K562 (cell line): ENCODE data around the gene SPRING1. TPM values are rescaled to one million over a fixed set of nuclear protein-coding genes. Genes with fewer than 3 reads are reported as not detected.

Experiments
- AFF4 ChIP-seq: sonication (generic); formaldehyde crosslinking; IDR thresholded peaks from 2 replicates; pipeline ENCODE4 v1.8.0; 2023; ENCODE audit warnings: mild to moderate bottlenecking, missing genetic modification reagents
- CHD1 ChIP-seq: fragments of 200-600 bp; sonication (generic); IDR thresholded peaks from one replicate; pipeline ENCODE4 v1.6.1; 2012; ENCODE audit warnings: mild to moderate bottlenecking, moderate library complexity, low read length, inconsistent platforms
- CREB3 ChIP-seq: fragments of 450-650 bp; conservative IDR thresholded peaks from 2 replicates; pipeline ENCODE4 v1.6.1; 2016; ENCODE audit warnings: missing genetic modification characterization, low read depth, mild to moderate bottlenecking, missing compliant biosample characterization, moderate library complexity
- CTBP1 ChIP-seq: fragments of 450-650 bp; IDR thresholded peaks from 2 replicates; pipeline ENCODE4 v1.6.1; 2016; ENCODE audit warnings: borderline replicate concordance
- ETS2 ChIP-seq: IDR thresholded peaks from 2 replicates; pipeline ENCODE4 v1.6.1; 2016; ENCODE audit warnings: borderline replicate concordance, missing genetic modification characterization, mild to moderate bottlenecking, moderate library complexity, missing compliant biosample characterization; ENCODE audit not compliant: poor library complexity, severe bottlenecking
- HDGF ChIP-seq: fragments of 450-650 bp; IDR thresholded peaks from 2 replicates; pipeline ENCODE4 v1.6.1; 2016
- HIVEP1 ChIP-seq: fragments of 250-450 bp; sonication (Bioruptor Pico); IDR thresholded peaks from 2 replicates; pipeline ENCODE4 v1.4.0; 2020; ENCODE audit warnings: mild to moderate bottlenecking
- MAFG ChIP-seq: fragments of 450-650 bp; conservative IDR thresholded peaks from 2 replicates; pipeline ENCODE4 v1.6.1; 2016; ENCODE audit warnings: missing genetic modification characterization, missing compliant biosample characterization
- NR1H2 ChIP-seq: sonication (generic); formaldehyde crosslinking; IDR thresholded peaks from 2 replicates; pipeline ENCODE4 v1.4.0; 2020; ENCODE audit warnings: mild to moderate bottlenecking, missing genetic modification reagents
- SMAD4 ChIP-seq: fragments of 250-450 bp; sonication (Bioruptor Pico); conservative IDR thresholded peaks from 2 replicates; pipeline ENCODE4 v1.8.0; 2021; ENCODE audit warnings: inconsistent platforms, mild to moderate bottlenecking, moderate library complexity
- ZBTB43 ChIP-seq: sonication (generic); formaldehyde crosslinking; IDR thresholded peaks from 2 replicates; pipeline ENCODE4 v1.8.0; 2023; ENCODE audit warnings: mild to moderate bottlenecking, missing genetic modification reagents
- ZBTB7A ChIP-seq: IDR thresholded peaks from 2 replicates; pipeline ENCODE4 v1.6.1; 2011; ENCODE audit warnings: low read depth, mild to moderate bottlenecking, low read length, moderate library complexity, borderline replicate concordance; ENCODE audit not compliant: control insufficient read depth
- ZFPM2 ChIP-seq: fragments of 250-450 bp; sonication (Bioruptor Pico); IDR thresholded peaks from 2 replicates; pipeline ENCODE4 v1.5.1; 2022; ENCODE audit warnings: mild to moderate bottlenecking
- ZNF347 ChIP-seq: fragments of 450-650 bp; formaldehyde crosslinking; IDR thresholded peaks from 2 replicates; pipeline ENCODE4 v1.4.0; 2020; ENCODE audit warnings: low read depth, mild to moderate bottlenecking, moderate library complexity
- polyA plus RNA-seq, 8 experiments: library from polyadenylated mRNA; depleted of rRNA in 4 of 8; stranded (reverse) in 5 of 8; unstranded in 3 of 8; fragments of >200 nt; fragmentation: Nextera tagmentation in 2 of 8; fragmentation: Illumina TruSeq in 1 of 8; extraction: Ambion mirVana in 2 of 8; extraction: Trizol in 1 of 8; gene quantifications; 2 replicates each; pipeline versions ENCODE4 v1.2.1 to v1.2.3, GENCODE V29; 2011 to 2014; ENCODE audit warnings: inconsistent platforms in 1 of 8, missing spikeins in 1 of 8
- total RNA-seq, 7 experiments: library from RNA; depleted of rRNA in 6 of 7; stranded (reverse); fragments of >200 nt in 6 of 7; fragmentation: Illumina TruSeq in 2 of 7; extraction: Trizol in 2 of 7; gene quantifications; 2 replicates each; pipeline versions ENCODE4 v1.2.1 to v1.2.3, GENCODE V29; 2011 to 2021; ENCODE audit warnings: low replicate concordance in 1 of 7

The SPRING1 gene
- total and polyA plus RNA-seq, 9 of the 15 experiments (the other 6 are each of a cell fraction or from before 2014, with no cell fraction given): 1.1 to 20.0 (median 8.0) TPM

- TF ChIP-seq AFF4 (CRISPR knock-in tag) (no peak), CHD1 (no peak), HDGF (no peak), ETS2 (tag) (no peak), HIVEP1 (no peak), ZBTB7A (no peak), ZNF347 (CRISPR knock-in tag) (no peak), ZBTB43 (no peak), MAFG (no peak), ZFPM2 (CRISPR knock-in tag) (no peak), CREB3 (no peak), CTBP1 (no peak), SMAD4 (CRISPR knock-in tag) (no peak), NR1H2 (CRISPR knock-in tag) (no peak)
These were observed 10.6 kb downstream of the SPRING1 start (continued) for GRCh38 chr12:116727261-116727660.
